Measurements from ENCODE around the gene LBHD1.

DNA sequence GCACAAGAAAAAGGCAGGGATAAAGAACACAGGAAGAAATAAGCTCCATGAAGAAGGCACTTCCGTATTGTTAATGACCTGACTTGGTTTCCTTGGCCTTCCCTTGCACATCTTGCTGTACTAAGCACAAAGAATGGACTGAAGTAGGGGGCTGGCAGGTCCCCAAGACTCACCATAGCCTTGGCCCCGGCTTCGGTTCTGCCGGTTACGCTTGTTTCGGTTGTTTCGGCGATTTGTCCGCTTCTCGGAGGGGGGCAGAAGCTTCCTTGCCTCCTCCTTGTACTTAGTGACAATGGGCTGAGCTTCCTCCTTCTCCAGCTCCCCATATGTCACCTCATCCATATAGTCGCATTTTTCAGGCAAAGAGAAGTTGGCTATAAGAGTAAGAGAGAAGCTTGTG is 44.7 kb upstream of the LBHD1 start:
- TF ChIP-seq NR2F1 (CRISPR knock-in tag; IDR thresholded peaks at IDR 0.05) (no peak), PRMT3 (CRISPR knock-in tag; IDR thresholded peaks at IDR 0.05; ENCODE audit: borderline replicate concordance, low read depth) (no peak), POLR2AphosphoS5 (IDR thresholded peaks at IDR 0.05; ENCODE audit: low read depth, low read length) (no peak), ZNF670 (CRISPR knock-in tag; IDR thresholded peaks at IDR 0.05; ENCODE audit: borderline replicate concordance) (no peak), ZMYM2 (CRISPR knock-in tag; IDR thresholded peaks at IDR 0.05) (no peak), RFX5 (IDR thresholded peaks at IDR 0.05; ENCODE audit: low read depth, low read length) (no peak), CEBPB (IDR thresholded peaks at IDR 0.05; ENCODE audit: borderline replicate concordance, low read depth, low read length) (no peak), NR2C2 (CRISPR knock-in tag; IDR thresholded peaks at IDR 0.05; ENCODE audit: borderline replicate concordance) (no peak), NR2F2 (IDR thresholded peaks at IDR 0.05; ENCODE audit: borderline replicate concordance, low read depth) (no peak), DNMT1 (CRISPR knock-in tag; IDR thresholded peaks at IDR 0.05) (no peak)
- TF ChIP-seq, protein P1, sequence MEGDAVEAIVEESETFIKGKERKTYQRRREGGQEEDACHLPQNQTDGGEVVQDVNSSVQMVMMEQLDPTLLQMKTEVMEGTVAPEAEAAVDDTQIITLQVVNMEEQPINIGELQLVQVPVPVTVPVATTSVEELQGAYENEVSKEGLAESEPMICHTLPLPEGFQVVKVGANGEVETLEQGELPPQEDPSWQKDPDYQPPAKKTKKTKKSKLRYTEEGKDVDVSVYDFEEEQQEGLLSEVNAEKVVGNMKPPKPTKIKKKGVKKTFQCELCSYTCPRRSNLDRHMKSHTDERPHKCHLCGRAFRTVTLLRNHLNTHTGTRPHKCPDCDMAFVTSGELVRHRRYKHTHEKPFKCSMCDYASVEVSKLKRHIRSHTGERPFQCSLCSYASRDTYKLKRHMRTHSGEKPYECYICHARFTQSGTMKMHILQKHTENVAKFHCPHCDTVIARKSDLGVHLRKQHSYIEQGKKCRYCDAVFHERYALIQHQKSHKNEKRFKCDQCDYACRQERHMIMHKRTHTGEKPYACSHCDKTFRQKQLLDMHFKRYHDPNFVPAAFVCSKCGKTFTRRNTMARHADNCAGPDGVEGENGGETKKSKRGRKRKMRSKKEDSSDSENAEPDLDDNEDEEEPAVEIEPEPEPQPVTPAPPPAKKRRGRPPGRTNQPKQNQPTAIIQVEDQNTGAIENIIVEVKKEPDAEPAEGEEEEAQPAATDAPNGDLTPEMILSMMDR (CRISPR knock-in tag; IDR thresholded peaks at IDR 0.05): no peak

Measured in HepG2 (cell line).